ENCODE measurements around the gene CREBL2.
"Not testable (repeated sequence)": the region's sequence is repeated elsewhere in the genome, so short reads cannot be mapped to it uniquely, and the experiment has no call there.

Gene CREBL2

GRCh38 chr12:12587878-12588277, 23.8 kb upstream of the CREBL2 start:
- no peak overlapping the region for H3K4me3 ChIP-seq (ENCODE audit: low read depth, low read length)
- no peak for TF ChIP-seq CTCF (IDR thresholded peaks at IDR 0.05; ENCODE audit: borderline replicate concordance, insufficient read depth, low read depth, low read length)

- H3K4me3 ChIP-seq (ENCODE audit: low read depth, low read length): not testable (repeated sequence)
Observed at GRCh38 chr12:12588436-12588835, 23.2 kb upstream of the CREBL2 start.

- H3K4me3 ChIP-seq (ENCODE audit: low read depth, low read length): no peak overlapping the region
- no peak for TF ChIP-seq CTCF (IDR thresholded peaks at IDR 0.05; ENCODE audit: borderline replicate concordance, insufficient read depth, low read depth, low read length)
Observed at GRCh38 chr12:12590961-12591360, 20.7 kb upstream of the CREBL2 start.

- no peak overlapping the region for H3K4me3 ChIP-seq (ENCODE audit: low read depth, low read length)
- TF ChIP-seq CTCF (IDR thresholded peaks at IDR 0.05; ENCODE audit: borderline replicate concordance, insufficient read depth, low read depth, low read length): no peak
Observed at GRCh38 chr12:12592930-12593329, 18.7 kb upstream of the CREBL2 start.

- H3K4me3 ChIP-seq (ENCODE audit: low read depth, low read length): not testable (repeated sequence)
Observed at GRCh38 chr12:12595929-12596328, 15.7 kb upstream of the CREBL2 start.

- H3K4me3 ChIP-seq (ENCODE audit: low read depth, low read length): not testable (repeated sequence)
Observed at GRCh38 chr12:12596598-12596997, 15.1 kb upstream of the CREBL2 start.

GRCh38 chr12:12598864-12599263, 12.8 kb upstream of the CREBL2 start:
- H3K4me3 ChIP-seq (ENCODE audit: low read depth, low read length): no peak overlapping the region
- TF ChIP-seq CTCF (IDR thresholded peaks at IDR 0.05; ENCODE audit: borderline replicate concordance, insufficient read depth, low read depth, low read length): no peak

- no peak overlapping the region for H3K4me3 ChIP-seq (ENCODE audit: low read depth, low read length)
- TF ChIP-seq CTCF (IDR thresholded peaks at IDR 0.05; ENCODE audit: borderline replicate concordance, insufficient read depth, low read depth, low read length): no peak
Observed at GRCh38 chr12:12599750-12600643, 11.7 kb upstream of the CREBL2 start.

GRCh38 chr12:12600659-12601058, 11.0 kb upstream of the CREBL2 start:
- H3K4me3 ChIP-seq (ENCODE audit: low read depth, low read length): no peak overlapping the region
- TF ChIP-seq CTCF (IDR thresholded peaks at IDR 0.05; ENCODE audit: borderline replicate concordance, insufficient read depth, low read depth, low read length): no peak

All from GM12875 (cell line).